ENCODE results near the gene DNAH14. TPM values are rescaled to one million over a fixed set of nuclear protein-coding genes. Genes with fewer than 3 reads are reported as not detected.

DNAH14 gene
- total and polyA plus RNA-seq, 2 of the 8 experiments (the other 6 are each of a cell fraction or from before 2014, with no cell fraction given), result 8.4 to 40.7 TPM

DNA sequence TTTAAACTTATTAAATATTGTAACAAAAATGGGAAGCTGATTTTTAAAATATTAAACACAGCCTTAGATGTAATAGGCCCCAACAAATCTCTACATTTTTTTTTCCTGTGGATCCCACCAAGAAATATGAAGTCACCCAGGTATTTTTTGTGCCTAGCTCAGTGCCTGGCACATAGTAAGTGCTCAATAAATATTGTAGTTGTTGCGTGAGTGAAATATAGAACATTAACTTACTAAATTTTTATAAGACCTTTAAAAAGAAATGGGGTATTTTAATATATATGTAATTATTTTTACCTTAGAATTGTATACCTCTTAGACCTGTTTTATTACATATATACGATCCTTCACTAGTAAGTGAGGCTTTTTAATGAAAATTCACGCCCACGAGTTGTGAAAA lies 569 bp upstream of the DNAH14 start:
- Histone ChIP-seq H3K18ac (ENCODE audit: extremely low read depth, low read length) (no peak overlapping the region), H4K20me1 (replicated peaks in 1 of 2; ENCODE audit: control insufficient read depth in 1 of 2, insufficient read depth in 2 of 2, low read length in 2 of 2) (no peaks in the 10 kb centered on the region), H3K23me2 (ENCODE audit: low read depth, low read length) (no peaks in the 10 kb centered on the region; the same call in 1 of the 2 replicates), H3K27me3 (replicated peaks in 1 of 4; ENCODE audit: control insufficient read depth in 3 of 4, extremely low read depth in 1 of 4, insufficient read depth in 3 of 4, low read length in 3 of 4) (no peaks in the 10 kb centered on the region), H2BK20ac (ENCODE audit: low read length) (no peak overlapping the region), H3K79me2 (ENCODE audit: control insufficient read depth in 1 of 2, insufficient read depth in 2 of 2, low read length in 2 of 2) (peaks cover 0 to 33% of the 10 kb centered on the region in 2 experiments; a peak in 2 of 4 replicates), H3K4me2 (ENCODE audit: insufficient read depth in 1 of 2, low read depth in 2 of 2, low read length in 2 of 2) (peak overlapping the region; percentile 70 to 73), H2BK120ac (replicated peaks; ENCODE audit: low read depth, low read length) (no peak overlapping the region), H4K8ac (ENCODE audit: extremely low read depth, insufficient read depth, low read length) (no peak overlapping the region), H2AK5ac (ENCODE audit: low read depth, low read length) (no peak overlapping the region), H3K27ac (ENCODE audit: low read depth, low read length) (no peak overlapping the region), H2BK12ac (ENCODE audit: low read depth, low read length) (no peak overlapping the region), H2BK5ac (ENCODE audit: low read depth, low read length) (no peak overlapping the region; the same call in 1 of the 2 replicates), H3K9me3 (ENCODE audit: insufficient read depth in 2 of 2, low read depth in 1 of 2, low read length in 1 of 2) (peaks cover 8 to 17% of the 10 kb centered on the region in 2 experiments), H3K4me3 (ENCODE audit: extremely low read depth in 1 of 4, insufficient read depth in 2 of 4, low read depth in 3 of 4, low read length in 4 of 4) (peak overlapping the region in 2 of 4 experiments; percentile 68 to 82; a peak in 3 of 8 replicates), H3K36me3 (ENCODE audit: control insufficient read depth in 2 of 4, insufficient read depth in 4 of 4, low read length in 3 of 4) (no peaks in the 10 kb centered on the region; a peak in 2 of 8 replicates), H3K14ac (ENCODE audit: insufficient read length) (no peak overlapping the region), H3K4ac (replicated peaks; ENCODE audit: insufficient read length, low read depth, low read length) (no peak overlapping the region), H4K91ac (replicated peaks; ENCODE audit: insufficient read length, low read length) (no peak overlapping the region), H2BK15ac (ENCODE audit: low read length) (no peak overlapping the region), H3K4me1 (replicated peaks in 1 of 4; ENCODE audit: control insufficient read depth in 3 of 4, insufficient read depth in 4 of 4, low read length in 3 of 4) (peaks cover 0 to 3% (median 0%) of the 10 kb centered on the region in 4 experiments; a peak in 1 of 7 replicates), H3K9ac (replicated peaks in 1 of 4; ENCODE audit: extremely low read depth in 1 of 4, low read depth in 3 of 4, low read length in 3 of 4) (no peak overlapping the region), H2AFZ (ENCODE audit: low read length) (peak overlapping the region; percentile 88), H3K79me1 (ENCODE audit: low read depth, low read length) (no peaks in the 10 kb centered on the region), H3K56ac (replicated peaks; ENCODE audit: insufficient read length, low read depth, low read length) (no peak overlapping the region), H4K5ac (ENCODE audit: insufficient read length, low read depth, low read length) (no peak overlapping the region), H3K23ac (ENCODE audit: insufficient read length) (no peak overlapping the region)
- POLR2A ChIA-PET (ENCODE audit: partially characterized antibody), result no interaction called here
- 49% methylated on average over 4 of the region's 4 CpGs; no CpG with 5 or more reads in 1 of the 2 experiments for WGBS, 2 experiments (ENCODE audit: extremely low coverage in 1 of 2, insufficient coverage in 1 of 2, insufficient read length in 1 of 2, insufficient replicate concordance in 2 of 2, low coverage in 1 of 2, low lambda C conversion rate in 2 of 2, missing lambda C conversion rate in 1 of 2)
- CTCF ChIA-PET (ENCODE audit: partially characterized antibody), result interaction anchor here (1.3 kb wide), 1 partner anchor 34 kb away, joined by 4 read pairs; no protein-coding TSS in a partner anchor
- FAIRE-seq, result no peak
- DNase-seq (ENCODE audit: low read depth in 1 of 2, low spot score in 2 of 2), result no peak
- TF ChIP-seq HDAC6 (IDR thresholded peaks at IDR 0.05; ENCODE audit: low read depth, low read length) (no peak), FOSL1 (IDR thresholded peaks at IDR 0.05; ENCODE audit: insufficient read depth, low read depth, low read length) (no peak), RNF2 (IDR thresholded peaks at IDR 0.05; ENCODE audit: borderline replicate concordance, low read depth, low read length, missing control alignments, poor library complexity, severe bottlenecking) (no peak), KDM4A (IDR thresholded peaks at IDR 0.05; ENCODE audit: low read depth, low read length, severe bottlenecking) (no peak), MAFK (IDR thresholded peaks at IDR 0.05; ENCODE audit: low read depth, low read length) (no peak), KDM5A (IDR thresholded peaks at IDR 0.05; ENCODE audit: low read length) (no peak), BCL11A (IDR thresholded peaks at IDR 0.05; ENCODE audit: low read depth in 2 of 2, low read length in 2 of 2) (no peak), RXRA (IDR thresholded peaks at IDR 0.05; ENCODE audit: insufficient read depth, low read depth, low read length) (no peak), USF2 (IDR thresholded peaks at IDR 0.05; ENCODE audit: low read length) (no peak), SIX5 (IDR thresholded peaks at IDR 0.05; ENCODE audit: low read depth, low read length) (no peak), RAD21 (IDR thresholded peaks at IDR 0.05 in 1 of 2, conservative IDR thresholded peaks at IDR 0.05 in 1 of 2; ENCODE audit: low read depth in 2 of 2, low read length in 2 of 2) (no peak), NANOG (IDR thresholded peaks at IDR 0.05; ENCODE audit: insufficient read depth, low read depth, low read length, poor library complexity, severe bottlenecking) (no peak)

Data from H1 (cell line).